ENCODE results near the gene MAB21L3.

MAB21L3 gene

GRCh38 chr1:116112388-116113140 is 1.4 kb downstream of the MAB21L3 start:
- no peak for DNase-seq

GRCh38 chr1:116113615-116114014 is 2.4 kb downstream of the MAB21L3 start:
- no peak for DNase-seq

GRCh38 chr1:116115476-116116439 is 4.6 kb downstream of the MAB21L3 start:
- DNase-seq: no peak

- DNase-seq: no peak
Observed at GRCh38 chr1:116118471-116118870, 7.3 kb downstream of the MAB21L3 start.

- DNase-seq: no peak
Observed at GRCh38 chr1:116119876-116120275, 8.7 kb downstream of the MAB21L3 start.

GRCh38 chr1:116122955-116123757 is 12.0 kb downstream of the MAB21L3 start:
- DNase-seq: peak; percentile 67

- DNase-seq: no peak
Observed at GRCh38 chr1:116123837-116124533, 12.8 kb downstream of the MAB21L3 start.

GRCh38 chr1:116125758-116126157 is 14.6 kb downstream of the MAB21L3 start:
- no peak for DNase-seq

GRCh38 chr1:116126281-116126680 is 15.1 kb downstream of the MAB21L3 start:
- DNase-seq: no peak

GRCh38 chr1:116127123-116127847 is 16.1 kb downstream of the MAB21L3 start:
- no peak for DNase-seq

GRCh38 chr1:116127848-116128540 is 16.8 kb downstream of the MAB21L3 start:
- no peak for DNase-seq

- DNase-seq: no peak
Observed at GRCh38 chr1:116128664-116129063, 17.5 kb downstream of the MAB21L3 start.

GRCh38 chr1:116129537-116129936 is 18.3 kb downstream of the MAB21L3 start:
- DNase-seq: no peak

- DNase-seq: no peak
Observed at GRCh38 chr1:116130356-116130755, 19.2 kb downstream of the MAB21L3 start.

GRCh38 chr1:116131170-116131569 is 20.0 kb downstream of the MAB21L3 start:
- DNase-seq: no peak

- no peak for DNase-seq
Observed at GRCh38 chr1:116131866-116132605, 20.8 kb downstream of the MAB21L3 start.

GRCh38 chr1:116133696-116134475 is 22.7 kb downstream of the MAB21L3 start:
- DNase-seq: no peak

- DNase-seq: no peak
Observed at GRCh38 chr1:116134476-116134773, 23.2 kb downstream of the MAB21L3 start.

- DNase-seq: no peak
Observed at GRCh38 chr1:116138277-116138792, 27.1 kb downstream of the MAB21L3 start.
